NCI-H82 treated with DMSO at 0.1 percent for 48 hours (cell line): Measurements from ENCODE around the gene KDM3A.

Experiments
- DNase-seq: peaks from one replicate; lab custom pipeline; 2025; ENCODE audit not compliant: unreplicated experiment; lab: John Stamatoyannopoulos, UW

The KDM3A gene

DNA sequence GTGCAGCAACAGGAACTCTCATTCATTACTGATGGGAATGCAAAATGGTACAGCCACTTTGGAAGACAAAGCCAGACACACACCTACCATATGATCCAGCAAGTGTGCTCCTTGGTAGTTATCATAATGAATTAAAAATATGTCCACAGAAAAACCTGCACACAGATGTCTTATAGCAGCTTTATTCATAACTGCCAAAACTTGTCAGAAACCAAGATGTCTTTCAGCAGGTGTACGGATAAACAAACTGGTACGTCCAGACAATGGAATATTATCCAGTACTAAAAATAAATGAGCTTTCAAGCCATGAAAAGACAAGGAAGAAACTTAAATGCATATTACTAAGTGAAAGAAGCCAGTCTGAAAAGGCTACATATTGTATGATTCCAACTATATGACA, 71.7 kb downstream of the KDM3A start:
- DNase-seq: no peak

DNA sequence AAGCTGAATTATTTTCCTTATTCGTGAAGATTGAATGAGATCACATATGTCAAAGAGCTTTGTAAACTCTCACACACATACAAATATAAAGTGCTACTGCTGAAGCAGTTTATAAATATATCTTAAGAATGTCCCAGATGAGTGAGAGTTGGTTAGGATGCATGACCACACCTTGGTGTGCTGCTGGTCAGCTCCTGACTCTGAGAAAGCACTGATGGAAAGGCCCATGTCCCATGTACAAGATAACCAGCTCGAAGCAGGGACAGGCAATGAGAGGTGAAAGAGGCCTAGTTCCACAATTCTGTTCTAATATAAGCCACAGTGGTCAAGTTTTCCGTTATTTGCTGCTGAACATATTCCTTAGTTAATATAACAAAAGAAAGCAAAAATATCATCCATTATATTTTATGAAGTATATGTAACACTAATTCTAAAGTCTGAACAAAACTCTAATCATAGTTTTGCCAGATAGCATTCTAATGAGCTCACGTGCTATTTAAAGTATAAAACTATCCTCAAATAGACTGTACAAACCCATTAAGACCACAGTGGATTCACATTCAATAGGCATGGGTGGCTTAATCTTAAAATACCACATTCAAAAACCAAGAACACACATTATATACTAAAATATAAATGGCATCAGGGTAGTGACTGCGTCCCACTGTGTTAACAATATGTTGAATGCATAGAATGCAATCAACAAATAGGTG, 72.9 kb downstream of the KDM3A start:
- DNase-seq: no peak

DNA sequence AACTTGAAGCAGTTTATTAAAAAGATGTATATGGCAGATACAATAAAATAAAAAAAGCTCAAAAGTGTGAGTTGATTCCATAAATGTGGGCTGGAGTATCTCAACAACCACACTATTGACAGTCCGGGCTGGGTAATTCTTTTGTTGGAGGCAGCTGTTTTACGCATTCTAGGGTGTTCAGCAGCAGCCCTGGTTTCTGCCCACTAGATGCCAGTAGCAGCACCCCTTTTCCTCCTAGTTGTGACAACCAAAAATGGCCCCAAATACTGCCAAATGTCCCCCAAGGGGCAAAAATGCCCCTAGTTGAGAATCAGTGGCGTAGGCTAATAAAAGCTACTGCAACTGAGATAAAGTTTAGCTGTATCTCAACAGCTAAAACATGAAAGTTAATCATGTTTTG, 77.3 kb downstream of the KDM3A start:
- peak; percentile 2 for DNase-seq

DNA sequence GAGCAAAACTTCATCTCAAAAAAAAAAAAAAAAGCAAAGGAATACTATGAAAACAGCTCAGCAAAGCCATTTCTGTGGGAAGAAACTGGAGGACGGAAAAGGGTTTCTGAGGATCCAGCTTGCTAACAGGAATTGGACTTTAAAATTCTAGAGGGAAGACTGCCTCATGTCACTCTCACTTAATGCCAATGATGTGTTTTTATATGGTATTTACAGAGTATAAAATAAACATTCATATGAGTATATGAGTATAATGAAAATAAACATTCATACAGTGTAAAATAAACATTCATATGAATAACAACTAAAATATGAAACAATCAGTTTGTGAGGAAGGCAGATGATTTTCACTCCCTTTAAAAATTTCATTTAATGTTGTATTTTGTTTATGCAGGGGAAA, 78.2 kb downstream of the KDM3A start:
- DNase-seq: no peak

GRCh38 chr2:86520153-86520552, 79.0 kb downstream of the KDM3A start:
- DNase-seq: no peak

- DNase-seq: no peak
Observed at GRCh38 chr2:86521922-86522321, 80.8 kb downstream of the KDM3A start.

DNA sequence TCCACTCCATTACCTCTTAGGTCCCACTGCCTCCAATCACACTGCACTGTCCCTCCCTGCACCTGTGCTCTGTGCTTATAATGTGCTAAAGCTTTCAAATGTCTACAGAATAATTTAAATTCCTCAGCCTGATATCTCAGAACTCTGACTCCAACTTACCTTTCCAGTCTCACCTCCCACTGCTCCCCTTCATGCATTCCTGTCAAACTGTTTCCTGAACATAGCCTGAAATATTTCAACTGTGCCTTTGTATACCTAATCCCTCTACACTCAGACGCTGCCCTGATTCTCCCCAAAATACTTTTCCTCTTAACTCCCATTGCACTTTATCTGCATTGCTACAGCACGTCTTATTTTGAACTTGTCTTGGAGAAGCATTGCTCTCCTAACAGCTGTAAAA, 81.5 kb downstream of the KDM3A start:
- DNase-seq: no peak

GRCh38 chr2:86523491-86523890, 82.3 kb downstream of the KDM3A start:
- DNase-seq: no peak

GRCh38 chr2:86525421-86526340, 84.5 kb downstream of the KDM3A start:
- no peak for DNase-seq

GRCh38 chr2:86533589-86533988, 92.4 kb downstream of the KDM3A start:
- no peak for DNase-seq

- DNase-seq: no peak
Observed at GRCh38 chr2:86541334-86541733, 100.2 kb downstream of the KDM3A start.
